GM12801 (cell line): ENCODE data around the gene ZNF425.

Experiments used
- CTCF ChIP-seq: IDR thresholded peaks from one replicate; pipeline ENCODE4 v1.5.1; 2011; ENCODE audit warnings: control low read depth; ENCODE audit not compliant: insufficient read length; ENCODE audit errors: extremely low read depth

ZNF425 gene, protein sequence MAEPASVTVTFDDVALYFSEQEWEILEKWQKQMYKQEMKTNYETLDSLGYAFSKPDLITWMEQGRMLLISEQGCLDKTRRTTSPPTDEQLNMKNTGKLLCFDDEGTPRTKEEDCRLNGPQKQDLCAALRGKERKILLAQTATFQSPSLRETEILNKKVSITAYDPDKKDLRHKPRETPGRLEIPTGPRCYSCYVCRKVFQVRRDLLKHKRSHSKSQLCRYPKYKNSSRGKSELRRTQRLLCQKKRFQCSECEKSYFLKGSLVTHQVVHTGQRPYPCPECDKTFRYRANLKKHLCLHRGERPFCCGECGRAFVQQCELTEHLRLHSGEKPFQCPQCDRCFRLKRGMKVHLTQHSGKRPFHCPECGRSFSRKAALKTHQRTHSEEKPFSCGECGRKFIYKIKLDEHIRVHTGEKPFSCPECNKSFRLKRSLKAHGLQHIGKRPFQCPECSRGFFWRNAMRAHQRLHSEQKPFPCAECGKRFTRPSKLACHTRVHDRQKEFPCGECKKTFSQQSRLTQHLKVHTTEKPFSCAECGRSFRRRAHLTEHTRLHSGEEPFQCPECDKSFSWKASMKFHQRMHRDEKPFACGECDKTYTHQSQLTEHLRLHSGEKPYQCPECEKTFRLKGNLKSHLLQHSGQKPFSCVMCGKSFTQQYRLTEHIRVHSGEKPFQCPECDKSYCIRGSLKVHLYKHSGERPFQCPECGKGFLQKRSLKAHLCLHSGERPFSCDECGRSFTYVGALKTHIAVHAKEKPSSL

DNA sequence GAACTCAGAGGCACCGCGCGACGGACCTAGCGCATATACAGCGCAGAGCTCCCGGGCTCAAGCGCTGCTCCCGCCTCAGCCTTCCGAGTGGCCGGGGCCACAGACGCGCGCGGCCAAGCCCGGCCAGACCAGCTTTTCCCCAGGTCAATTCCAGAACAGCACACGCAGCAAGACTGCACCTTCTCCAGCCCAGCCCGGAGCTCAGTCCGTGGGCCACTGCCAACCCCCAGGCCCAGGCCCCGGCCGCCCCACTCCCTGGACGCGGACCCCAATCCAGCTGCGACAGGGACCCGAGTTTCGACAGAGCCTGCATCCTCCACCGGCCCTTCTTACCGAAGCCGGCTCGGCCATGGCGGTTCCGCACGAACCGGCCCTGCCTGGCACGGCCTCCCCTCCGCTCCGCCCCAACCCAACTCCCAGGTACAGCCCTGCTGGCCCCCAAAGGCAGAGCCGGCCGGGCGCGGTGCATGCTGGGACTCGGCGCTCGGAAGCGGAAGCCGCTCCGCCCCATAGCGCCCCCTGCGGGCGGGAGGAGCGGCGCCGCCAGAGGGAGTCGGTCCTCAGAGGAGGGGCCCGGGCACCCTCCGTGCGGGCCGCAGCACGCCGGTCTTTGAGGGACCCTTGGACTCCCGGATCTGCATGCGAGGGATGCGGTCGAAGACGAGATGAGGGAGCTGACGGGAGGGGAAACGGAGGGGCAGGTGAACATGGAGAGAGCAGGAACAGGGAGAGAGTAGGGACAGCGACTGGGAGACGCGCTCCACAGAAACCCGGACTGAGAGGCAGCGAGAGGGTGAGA lies at the start of gene ZNF425:
Gene ZNF425, minus strand, starts transcription at position 462 of the 799 bp plus-strand sequence. Its CDS starts 111 bp downstream, at position 351.
- no peak for TF ChIP-seq CTCF

DNA sequence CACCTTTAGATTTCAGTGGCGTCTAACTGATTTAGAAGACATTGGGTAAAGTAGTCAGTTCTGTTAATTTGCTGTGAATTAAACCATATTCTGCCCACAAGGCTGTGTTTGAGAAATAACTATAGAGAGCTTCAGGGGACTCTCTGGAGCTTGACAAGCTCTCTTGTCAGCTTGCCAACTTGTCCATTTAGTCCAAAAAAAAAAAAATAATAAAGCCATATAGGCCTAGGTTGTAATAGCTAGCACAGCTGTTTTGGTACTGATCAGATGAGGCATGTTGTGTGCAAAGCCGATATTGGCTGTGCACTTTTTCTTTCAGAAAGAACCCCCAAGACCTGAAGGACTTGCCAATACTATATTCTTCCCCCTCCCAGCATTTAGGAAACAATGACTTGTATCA lies 49.0 kb upstream of the ZNF425 start:
- no peak for TF ChIP-seq CTCF

- TF ChIP-seq CTCF = no peak
Observed at GRCh38 chr7:149172534-149172920, 46.4 kb upstream of the ZNF425 start.

GRCh38 chr7:149171892-149172533 lies 45.9 kb upstream of the ZNF425 start:
- no peak for TF ChIP-seq CTCF

GRCh38 chr7:149166630-149167352 lies 40.7 kb upstream of the ZNF425 start:
- TF ChIP-seq CTCF = no peak

DNA sequence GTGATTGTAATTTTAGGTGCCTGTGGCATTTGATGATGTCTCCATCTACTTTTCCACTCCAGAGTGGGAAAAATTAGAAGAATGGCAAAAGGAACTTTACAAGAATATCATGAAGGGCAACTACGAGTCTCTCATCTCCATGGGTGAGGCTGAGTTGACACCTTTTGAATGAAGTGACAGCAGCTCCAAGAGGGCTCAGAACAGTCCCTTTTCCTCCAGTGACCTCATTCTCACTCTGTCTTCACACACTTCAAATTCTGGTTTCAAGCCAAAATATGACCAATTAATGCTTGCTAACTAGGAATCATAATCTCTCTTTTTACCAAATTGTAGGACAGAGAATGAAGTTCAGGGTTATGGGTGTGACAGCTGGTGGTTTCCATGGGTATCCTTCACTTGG lies 40.0 kb upstream of the ZNF425 start:
- no peak for TF ChIP-seq CTCF
